Measurements from ENCODE around the gene RMND5B. TPM values are rescaled to one million over a fixed set of nuclear protein-coding genes. Genes with fewer than 3 reads are reported as not detected.
"Not testable (repeated sequence)": the region's sequence is repeated elsewhere in the genome, so short reads cannot be mapped to it uniquely, and the experiment has no call there.

The RMND5B gene, protein sequence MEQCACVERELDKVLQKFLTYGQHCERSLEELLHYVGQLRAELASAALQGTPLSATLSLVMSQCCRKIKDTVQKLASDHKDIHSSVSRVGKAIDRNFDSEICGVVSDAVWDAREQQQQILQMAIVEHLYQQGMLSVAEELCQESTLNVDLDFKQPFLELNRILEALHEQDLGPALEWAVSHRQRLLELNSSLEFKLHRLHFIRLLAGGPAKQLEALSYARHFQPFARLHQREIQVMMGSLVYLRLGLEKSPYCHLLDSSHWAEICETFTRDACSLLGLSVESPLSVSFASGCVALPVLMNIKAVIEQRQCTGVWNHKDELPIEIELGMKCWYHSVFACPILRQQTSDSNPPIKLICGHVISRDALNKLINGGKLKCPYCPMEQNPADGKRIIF
- total RNA-seq = 28.4 and 40.7 TPM in 2 replicates

DNA sequence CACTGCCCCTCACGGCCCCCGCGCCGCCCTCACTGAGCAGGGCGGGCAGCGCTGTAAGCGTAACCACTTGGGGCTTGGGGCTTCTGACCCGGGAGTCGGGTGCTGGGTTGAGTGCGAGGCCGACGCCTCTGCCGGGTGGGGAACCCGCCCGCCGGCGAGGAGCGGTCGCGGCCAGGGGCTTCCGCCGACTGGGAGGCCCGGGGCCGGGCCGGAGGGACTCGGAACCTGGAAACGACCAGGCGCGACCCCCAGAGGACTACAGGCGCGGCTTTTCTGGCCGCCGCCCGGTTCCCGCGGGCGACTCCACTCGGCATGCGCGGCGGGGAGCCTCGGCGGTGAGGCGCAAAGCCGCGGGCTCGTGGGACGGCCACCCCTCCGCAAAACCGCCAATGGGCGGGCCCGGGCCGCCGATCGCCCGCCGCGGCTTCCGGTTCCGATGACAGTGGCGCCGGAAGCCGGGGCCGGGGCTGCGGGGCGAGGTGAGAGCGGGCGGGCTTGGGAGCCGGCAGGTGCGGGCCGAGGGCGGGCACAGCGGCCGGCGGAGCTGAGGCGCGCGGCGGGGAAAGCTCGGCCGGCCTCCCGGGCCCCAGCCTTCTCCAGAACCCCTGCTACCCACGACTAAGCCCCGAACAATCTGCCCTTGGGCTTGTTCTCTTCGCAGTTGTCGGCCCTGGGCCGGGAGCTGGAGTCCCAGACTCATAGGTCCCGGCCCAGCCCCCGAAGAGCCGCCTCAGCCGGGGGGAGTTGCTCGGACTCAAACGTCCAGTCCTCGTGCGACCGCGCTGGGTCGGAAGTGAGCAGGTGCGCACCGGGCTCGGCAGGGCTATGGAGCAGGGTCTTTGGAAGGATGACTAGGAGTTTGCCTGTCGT is at the start of gene RMND5B:
TSS of gene RMND5B (plus strand) at position 439 of the 870 bp plus-strand sequence. CDS start 7,106 bp downstream, outside the sequence.
- no peak for DNase-seq (ENCODE audit: extremely low read depth, low read depth, low spot score)

DNA sequence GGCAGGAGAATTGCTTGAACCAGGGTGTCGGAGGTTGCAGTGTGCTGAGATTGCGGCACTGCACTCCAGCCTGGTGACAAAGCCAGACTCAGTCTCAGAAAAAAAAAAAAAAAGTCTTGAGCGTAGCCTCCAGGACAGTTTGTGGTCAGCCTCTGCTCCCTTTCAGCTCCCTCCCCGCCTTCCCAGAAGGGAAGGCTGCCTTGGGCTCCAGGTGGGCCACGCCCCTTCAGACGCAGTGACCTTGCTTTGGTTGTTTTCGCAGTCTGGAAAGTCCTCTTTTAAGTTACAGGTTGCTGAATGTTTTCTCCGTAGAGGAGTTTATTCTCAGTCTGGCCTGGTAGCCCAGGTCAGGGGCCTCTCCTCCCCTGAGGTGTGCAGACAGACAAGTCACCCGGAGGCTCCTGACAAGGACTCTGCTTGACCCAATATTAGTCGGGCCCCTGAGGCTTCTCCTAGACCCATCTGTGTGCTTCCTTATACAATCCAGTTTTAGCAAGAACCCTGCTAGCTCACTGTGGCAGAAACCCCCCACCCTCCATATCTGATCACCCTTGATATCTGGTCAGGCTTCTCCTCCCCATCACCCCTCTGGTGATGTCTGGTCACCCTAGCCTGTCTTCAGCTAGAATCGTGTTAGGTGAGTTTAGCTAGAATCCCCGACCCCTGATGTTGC is 49.1 kb upstream of the RMND5B start:
- no peak for DNase-seq (ENCODE audit: extremely low read depth, low read depth, low spot score)

DNA sequence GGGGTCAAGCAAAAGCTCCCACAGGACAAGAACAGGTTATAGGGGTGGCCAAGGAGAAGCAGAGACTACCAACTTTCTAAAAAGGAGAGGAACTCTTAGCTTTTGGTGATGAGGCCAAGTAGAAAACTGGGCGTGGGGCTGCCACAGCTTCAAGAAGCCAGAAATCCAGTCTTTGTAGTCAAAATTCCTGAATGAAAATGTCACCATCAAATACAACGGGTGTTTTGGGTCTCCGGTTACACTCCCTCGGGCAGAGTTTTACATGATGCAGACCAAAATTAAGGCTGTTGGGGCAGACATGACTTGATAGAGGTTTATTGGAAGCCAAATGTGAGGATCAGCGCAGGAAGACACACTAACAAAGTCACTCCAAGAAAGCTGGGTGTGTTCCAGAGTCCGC is 46.9 kb upstream of the RMND5B start:
- no peak for DNase-seq (ENCODE audit: extremely low read depth, low read depth, low spot score)

DNA sequence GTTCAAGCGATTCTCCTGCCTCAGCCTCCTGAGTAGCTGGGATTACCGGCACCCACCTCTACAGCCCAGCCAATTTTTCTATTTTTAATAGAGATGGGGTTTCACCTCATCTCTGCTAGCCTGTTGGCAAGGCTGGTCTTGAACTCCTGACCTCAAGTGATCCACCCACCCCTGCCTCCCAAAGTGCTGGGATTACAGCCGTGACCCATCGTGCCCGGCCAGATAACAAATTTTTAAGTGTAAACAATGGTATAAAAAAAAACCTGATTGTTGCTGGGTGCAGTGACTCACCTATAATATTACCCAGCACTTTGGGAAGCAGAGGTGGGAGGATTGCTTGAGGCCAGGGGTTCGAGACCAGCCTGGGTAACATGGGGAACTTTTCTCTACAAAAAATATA is 45.5 kb upstream of the RMND5B start:
- DNase-seq (ENCODE audit: extremely low read depth, low read depth, low spot score) = no peak

DNA sequence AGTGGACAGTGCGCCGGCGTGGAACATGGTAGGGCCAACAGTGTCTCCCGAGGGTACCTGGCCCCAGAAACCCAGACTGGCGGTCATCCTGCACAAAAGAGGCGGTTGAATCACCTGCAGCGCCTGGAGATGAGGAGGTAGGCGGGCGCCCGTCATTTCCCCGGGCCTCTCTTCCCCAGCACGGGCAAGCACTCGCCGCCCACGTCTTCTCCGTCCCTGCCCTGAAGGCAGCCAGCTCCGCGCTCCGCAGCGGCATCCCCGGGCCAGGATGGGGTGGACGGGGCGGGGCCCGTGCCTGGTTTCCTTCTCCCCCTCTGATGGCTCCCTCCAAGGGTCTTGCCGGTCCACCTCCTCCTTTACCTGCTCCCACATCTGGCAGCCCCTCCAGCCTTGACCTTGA is 44.5 kb upstream of the RMND5B start:
- no peak for DNase-seq (ENCODE audit: extremely low read depth, low read depth, low spot score)

DNA sequence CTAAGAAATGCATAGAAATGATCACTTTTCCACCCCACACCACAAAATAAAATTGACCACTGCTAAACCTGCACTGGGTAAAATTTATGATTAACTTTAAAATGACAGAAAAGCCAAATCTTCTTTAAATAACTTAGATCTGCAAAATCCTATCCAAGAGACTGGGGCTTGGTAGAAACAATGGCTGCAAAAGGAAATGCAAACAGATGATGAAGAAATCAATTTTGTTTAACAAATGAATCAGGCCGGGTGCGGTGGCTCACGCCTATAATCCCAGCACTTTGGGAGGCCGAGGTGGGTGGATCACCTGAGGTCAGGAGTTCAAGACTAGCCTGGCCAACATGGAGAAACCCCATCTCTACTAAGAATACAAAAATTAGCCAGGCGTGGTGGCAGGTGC is 43.6 kb upstream of the RMND5B start:
- not testable (repeated sequence) for DNase-seq (ENCODE audit: extremely low read depth, low read depth, low spot score)

DNA sequence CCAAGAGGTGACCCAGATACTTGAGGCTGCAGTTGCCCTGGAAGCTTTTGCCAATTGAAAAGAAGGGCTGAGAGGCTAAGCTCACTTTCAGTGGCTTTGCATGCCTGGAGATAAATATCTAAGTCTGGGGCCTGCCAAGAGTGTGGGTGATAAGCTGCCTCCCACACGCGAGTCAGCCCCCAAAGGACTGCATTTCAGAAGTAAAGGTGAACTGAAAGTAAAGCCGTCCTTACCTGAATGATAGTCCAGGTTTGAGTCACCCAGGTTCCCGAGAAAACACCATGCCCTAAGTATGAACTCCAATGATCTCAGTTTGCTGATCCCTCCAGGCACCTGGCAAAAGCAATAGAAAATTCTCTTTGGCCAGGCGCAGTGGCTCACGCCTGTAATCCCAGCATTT is 40.0 kb upstream of the RMND5B start:
- DNase-seq (ENCODE audit: extremely low read depth, low read depth, low spot score) = no peak

DNA sequence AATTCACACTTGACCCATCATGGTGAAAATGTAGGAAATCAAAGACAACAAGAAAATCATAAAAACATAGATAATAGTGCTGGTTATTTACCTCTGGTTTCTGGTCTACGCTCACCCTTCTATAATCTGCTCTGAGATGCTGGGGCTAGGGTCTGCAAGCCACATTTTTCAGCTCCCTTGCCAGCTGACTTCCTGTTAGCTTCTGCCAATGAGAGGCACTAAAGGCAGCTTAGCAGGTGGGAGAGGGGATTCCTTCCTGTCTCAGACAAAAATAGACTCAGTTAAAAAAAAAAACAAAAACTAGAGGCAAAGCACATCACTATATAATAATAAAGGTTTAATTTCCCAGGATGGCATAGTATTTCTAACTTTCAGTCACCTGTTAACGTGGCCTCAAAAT is 37.7 kb upstream of the RMND5B start:
- no peak for DNase-seq (ENCODE audit: extremely low read depth, low read depth, low spot score)

DNA sequence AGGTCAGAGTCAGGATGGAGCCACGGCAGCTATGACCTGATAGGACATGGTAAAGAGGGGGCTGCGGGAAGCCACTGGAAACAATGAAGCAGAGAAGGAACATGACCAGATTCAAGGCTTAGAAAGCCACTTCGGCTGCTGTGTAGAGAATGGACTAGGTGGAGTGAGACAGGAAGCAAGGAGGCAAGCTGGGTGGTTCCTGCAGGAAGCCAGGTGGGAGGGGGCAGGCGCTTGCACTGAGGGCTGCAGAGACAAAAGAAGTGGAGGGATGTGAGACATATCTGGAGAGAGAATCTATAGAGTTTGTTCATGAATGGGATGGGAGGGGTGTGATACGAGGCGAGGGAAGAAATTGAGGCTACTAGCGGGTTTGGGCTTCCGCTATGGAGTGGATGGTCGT is 36.5 kb upstream of the RMND5B start:
- DNase-seq (ENCODE audit: extremely low read depth, low read depth, low spot score) = no peak

DNA sequence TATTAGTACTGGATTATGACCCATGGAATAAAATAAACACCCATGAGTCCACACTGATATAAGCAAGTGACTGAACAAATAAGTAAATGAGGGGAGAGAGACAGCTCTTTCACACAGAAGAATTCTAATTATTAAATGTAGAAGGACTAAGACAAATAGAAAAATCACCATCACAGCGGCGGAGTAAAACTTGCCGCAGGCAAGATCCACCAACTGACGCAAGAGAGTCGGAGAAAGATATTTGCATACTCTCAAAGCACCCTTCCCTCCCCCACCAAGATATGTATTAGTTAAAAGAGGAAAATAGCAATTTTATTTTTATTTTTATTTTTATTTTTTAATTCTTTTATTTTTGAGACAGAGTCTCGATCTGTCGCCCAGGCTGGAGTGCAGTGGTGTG is 32.1 kb upstream of the RMND5B start:
- DNase-seq (ENCODE audit: extremely low read depth, low read depth, low spot score) = no peak

DNA sequence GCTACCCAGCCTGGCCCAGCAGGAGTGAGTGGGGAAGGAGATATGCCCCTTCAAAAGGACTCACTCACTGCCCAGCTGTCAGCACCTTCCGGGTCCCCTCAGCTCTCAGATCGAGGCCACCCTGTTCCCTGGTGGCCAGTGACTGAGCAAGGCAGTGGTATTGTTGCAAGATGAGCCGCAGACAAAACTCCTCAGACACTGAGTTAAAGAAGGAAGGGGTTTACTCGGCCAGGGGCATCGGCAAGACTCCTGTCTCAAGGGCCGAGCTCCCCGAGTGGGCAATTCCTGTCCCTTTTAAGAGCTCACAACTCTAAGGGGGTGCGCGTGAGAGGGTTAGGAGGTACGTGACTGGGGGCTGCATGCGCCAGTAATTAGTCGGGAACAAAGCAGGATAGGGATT is 27.2 kb upstream of the RMND5B start:
- no peak for DNase-seq (ENCODE audit: extremely low read depth, low read depth, low spot score)

DNA sequence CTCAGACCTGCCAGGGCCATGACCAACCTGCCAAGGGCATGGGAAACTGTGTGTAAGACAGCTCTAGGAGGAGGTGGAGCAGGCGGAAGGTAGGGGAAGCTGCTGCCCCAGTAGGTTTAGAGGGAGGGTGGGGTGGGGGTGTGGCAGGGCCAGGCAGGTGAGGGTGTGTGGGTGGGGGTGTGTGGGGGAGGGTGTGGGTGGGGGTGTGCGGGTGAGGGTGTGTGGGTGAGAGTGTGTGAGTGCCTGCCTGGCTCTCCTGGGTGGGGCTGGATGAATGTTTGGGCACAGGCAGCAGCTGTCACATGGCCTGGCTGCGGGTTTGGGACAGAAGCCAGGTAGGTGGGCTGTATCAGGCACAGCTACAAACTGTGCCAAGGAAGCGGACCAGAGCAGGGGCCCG is 26.3 kb upstream of the RMND5B start:
- DNase-seq (ENCODE audit: extremely low read depth, low read depth, low spot score) = no peak

DNA sequence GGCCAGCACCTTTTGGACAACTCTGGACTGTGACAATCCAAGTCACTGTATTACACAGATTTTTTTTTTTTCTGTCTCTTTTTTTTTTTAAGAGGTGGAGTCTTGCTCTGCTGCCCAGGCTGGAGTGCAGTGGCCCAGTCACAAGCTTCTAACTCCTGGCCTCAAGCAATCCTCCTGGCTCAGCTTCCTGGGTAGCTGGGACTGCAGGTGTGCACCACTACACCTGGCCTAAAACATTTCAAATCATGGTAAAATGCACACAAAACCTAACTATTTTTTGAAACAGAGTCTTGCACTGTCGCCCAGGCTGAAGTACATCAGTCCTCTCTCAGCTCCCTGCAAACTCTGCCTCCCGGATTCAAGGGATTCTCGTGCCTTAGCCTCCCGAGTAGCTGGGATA is 24.7 kb upstream of the RMND5B start:
- DNase-seq (ENCODE audit: extremely low read depth, low read depth, low spot score) = no peak

DNA sequence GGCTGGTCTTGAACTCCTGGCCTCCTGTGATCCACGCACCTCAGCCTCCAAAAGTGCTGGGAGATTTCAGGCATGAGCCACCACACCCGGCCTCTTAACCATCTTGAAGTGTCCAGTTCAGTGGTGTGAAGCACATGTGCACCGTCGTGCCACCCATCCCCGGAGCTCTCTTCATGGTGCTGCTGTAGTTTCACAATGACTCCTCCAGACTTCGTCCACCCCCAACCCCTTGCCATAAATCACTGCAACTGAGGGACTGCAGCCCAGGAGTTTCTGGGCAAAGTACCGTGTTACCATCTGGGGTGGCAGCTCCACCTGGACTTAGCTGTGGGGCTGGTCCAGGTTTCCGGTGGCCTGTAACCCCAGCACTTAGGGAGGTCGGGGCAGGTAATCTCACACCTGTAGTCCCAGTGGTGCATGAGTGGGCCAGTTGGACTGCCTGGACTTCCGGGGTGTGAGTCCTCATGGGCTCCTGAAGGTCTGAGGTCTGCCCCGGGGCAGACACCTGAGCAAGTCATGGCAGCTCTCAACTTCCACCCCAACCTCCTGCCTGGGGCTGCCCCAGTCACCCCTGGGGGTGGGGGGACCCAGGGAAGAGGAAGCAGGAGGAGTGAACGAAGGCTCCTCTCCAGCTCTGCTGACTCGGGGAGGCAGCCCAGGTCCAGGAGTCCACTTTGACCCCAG is 24.1 kb upstream of the RMND5B start:
- DNase-seq (ENCODE audit: extremely low read depth, low read depth, low spot score) = no peak

DNA sequence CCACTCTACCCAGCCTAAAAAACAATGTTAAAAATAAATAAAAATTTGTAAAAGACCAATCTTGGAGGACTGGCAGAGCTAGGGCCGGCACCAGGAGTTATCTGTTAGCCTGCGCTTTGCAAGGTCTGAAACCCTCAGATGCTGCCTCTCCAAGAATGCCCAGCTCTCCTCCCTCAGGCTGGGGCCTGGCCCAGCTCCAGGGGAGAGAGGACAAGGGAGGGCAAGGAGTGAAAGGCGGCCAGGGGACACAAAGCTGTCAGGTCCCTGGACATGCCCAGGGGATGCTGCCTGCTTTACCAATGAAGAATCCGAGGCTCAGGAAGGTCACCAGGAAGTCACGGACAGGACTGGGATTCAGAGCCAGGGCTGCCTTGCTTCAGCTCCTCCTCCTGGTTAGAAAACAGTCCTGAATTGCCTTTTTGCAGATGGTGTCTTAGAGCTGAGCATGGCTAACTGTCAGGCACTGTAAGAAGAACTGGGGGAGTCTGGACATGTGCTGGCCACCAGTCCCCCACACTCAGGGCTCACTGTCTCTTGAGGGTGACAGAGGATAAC is 23.0 kb upstream of the RMND5B start:
- DNase-seq (ENCODE audit: extremely low read depth, low read depth, low spot score) = no peak

DNA sequence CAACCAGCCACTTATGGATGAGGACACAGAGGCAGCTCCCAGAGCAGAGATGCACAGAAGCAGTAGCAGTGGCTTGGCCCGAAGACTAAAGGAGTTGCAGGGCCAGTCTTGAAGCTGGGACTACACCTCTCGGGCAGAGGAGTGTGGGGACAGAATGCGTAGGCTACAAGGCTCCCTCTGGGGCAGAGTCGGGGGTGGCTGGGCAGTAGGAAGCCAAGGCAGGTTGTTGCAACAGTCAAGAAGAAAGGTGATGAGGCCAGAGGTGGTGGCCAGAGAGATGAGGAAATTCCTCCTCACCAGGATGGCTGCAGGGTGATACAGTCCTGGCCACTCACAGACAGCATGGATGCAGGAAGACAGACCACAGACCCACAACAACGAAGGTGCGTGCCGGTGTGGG is 22.4 kb upstream of the RMND5B start:
- DNase-seq (ENCODE audit: extremely low read depth, low read depth, low spot score) = no peak

DNA sequence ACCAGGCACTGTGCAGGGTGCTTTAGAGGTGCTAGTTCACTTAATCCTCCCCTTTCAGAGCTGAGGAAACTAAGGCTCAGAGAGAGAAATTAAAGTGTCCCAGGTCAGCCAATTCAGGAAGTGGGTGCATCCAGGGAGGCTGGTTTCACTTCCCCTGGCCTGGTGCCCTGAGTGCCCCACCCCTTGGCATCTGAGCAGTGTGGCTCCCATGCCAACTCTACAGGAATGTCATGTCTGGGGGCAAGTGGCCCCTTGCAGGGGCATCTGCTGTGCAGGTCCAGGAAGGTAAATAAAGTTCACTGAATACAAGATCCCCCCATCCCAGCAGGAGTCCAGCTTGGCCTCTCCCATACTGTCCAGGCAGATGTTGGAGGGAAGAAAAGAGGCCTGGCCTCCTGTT is 21.8 kb upstream of the RMND5B start:
- DNase-seq (ENCODE audit: extremely low read depth, low read depth, low spot score) = no peak

DNA sequence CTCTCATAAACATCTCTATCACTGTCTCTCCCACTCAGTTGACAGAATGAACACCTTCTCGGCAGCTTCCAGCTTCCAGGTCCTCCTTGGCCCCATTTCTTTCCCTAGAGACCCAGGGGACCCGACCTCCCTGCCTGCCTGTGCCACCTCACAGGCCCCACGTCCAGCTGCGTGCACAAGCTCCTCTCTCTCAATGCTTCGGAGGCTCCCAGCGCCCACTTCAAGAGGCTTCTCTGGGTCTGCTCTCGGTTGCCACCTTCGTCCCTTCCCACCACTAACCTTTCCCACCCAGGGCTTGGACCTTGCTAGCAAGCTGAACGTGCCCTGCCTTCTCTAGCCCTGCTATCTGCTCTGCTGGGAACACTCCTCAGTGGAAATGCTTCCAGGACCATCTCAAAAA is 20.3 kb upstream of the RMND5B start:
- no peak for DNase-seq (ENCODE audit: extremely low read depth, low read depth, low spot score)

DNA sequence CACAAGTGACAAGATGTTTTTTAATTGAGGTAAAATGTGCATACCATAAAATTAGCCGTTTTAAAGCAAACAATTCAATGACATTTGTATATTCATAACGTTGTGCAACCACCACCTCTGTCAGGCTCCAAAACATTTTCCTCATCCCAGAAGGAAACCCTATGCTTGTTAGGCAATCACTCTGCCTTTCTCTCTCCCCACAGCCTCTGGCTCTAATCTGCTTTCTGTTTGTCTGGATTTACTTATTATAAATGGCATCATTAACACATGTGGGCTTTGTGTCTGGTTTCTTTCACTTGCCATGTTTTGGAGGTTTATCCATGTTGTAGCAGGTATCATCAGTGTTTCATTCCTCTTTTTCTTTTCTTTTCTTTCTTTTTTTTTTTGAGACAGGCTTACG is 18.9 kb upstream of the RMND5B start:
- no peak for DNase-seq (ENCODE audit: extremely low read depth, low read depth, low spot score)

DNA sequence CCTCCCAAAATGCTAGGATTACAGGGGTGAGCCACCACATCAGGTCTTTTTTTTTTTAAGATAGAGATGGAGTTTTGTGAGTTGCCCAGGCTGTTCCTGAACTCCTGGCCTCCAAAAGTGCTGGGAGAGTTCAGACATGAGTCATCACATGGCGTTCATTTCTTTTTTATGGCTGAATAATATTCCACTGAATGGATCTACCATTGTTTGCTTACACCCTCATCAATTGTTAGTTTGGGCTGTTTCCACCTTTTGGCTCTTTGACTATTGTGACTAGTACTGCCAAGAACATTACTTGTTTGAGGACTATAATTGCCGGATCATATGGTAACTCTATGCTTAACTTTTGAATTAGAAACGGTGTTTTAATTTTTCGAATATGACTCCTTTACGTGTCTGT is 18.3 kb upstream of the RMND5B start:
- no peak for DNase-seq (ENCODE audit: extremely low read depth, low read depth, low spot score)
